Measurements from ENCODE around the gene CCDC90B. TPM values are rescaled to one million over a fixed set of nuclear protein-coding genes. Genes with fewer than 3 reads are reported as not detected.

The CCDC90B gene
- total RNA-seq, 2 donors from 2014 or later, result 64.2 to 105 TPM

DNA sequence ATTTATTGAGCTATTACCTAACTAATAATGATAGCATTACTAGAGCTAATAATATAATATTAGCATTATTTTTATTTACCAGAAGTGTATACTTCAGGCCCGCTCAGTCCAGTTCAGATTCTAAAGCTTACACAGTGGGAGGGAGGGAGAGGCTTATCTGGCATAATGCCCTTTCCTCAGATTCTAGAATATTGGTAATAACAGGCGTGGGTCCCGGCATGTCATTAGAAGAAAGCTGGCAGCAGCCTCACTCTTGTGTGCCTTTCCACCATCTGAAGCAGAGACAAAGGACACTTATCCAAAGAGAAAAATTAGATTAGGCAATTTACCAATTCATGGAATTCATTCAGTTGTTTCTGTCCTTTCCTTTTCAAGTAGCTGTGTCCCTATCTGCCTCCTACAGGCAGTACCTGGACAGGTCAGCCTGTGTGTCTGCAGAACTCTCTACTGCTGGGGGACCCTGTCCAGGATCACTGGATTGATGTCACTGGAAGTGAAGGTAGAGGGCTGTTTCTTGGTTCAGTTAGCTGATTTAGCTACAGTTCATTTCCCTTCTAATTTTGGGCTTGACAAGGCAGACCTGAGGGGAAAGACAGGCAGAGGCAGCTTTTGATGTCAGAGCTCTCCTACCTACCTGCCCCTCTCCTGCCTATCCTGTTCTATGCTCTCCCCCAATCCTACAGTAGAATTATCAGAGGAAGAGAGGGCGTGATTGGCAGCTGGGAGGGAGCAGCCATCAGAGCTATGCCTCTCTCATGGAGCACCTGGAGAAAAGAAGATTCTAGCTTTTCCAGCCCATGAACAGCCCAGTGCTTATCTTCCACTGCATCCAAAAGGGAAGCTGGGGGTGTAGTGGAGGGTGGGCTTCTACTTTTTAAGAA lies 20.3 kb upstream of the CCDC90B start:
- H3K36me3 ChIP-seq (ENCODE audit: control insufficient read depth, insufficient read depth, low read length), result no peaks in the 10 kb centered on the region
- peaks cover 8% of the 10 kb centered on the region for H3K4me1 Mint-ChIP-seq
- no peak overlapping the region for H3K27ac Mint-ChIP-seq
- peaks cover 21% of the 10 kb centered on the region for H3K9me3 ChIP-seq (ENCODE audit: control insufficient read depth, low read length)
- H3K27ac ChIP-seq (ENCODE audit: low read depth, low read length), result no peak overlapping the region
- no peak overlapping the region for H3K4me3 ChIP-seq (ENCODE audit: low read length)
- H3K4me1 ChIP-seq (ENCODE audit: control insufficient read depth, insufficient read depth, low read length), result no peaks in the 10 kb centered on the region
- 88 to 100% methylated on average over 2 to 4 of the region's 4 CpGs for WGBS, 2 experiments (ENCODE audit: insufficient coverage in 1 of 2, insufficient read length in 1 of 2)
- DNase-seq, result no peak
- no peak overlapping the region for H3K4me3 Mint-ChIP-seq
- peak; percentile 62 for TF ChIP-seq CTCF (conservative IDR thresholded peaks at IDR 0.05)
- H3K36me3 Mint-ChIP-seq (ENCODE audit: low read depth), result no peaks in the 10 kb centered on the region
- H3K27me3 ChIP-seq (ENCODE audit: control insufficient read depth, insufficient read depth, low read length, poor library complexity, severe bottlenecking), result no peaks in the 10 kb centered on the region
- no peak overlapping the region for H3K9ac ChIP-seq (ENCODE audit: extremely low read depth, low read length, poor library complexity, severe bottlenecking)
- H3K27me3 Mint-ChIP-seq (ENCODE audit: insufficient read depth), result no peaks in the 10 kb centered on the region
- H3K9me3 Mint-ChIP-seq, result peaks cover 13% of the 10 kb centered on the region

GRCh38 chr11:83303316-83303715 lies 17.1 kb upstream of the CCDC90B start:
- H3K36me3 Mint-ChIP-seq (ENCODE audit: low read depth), result no peaks in the 10 kb centered on the region
- Histone ChIP-seq H3K4me3 (ENCODE audit: low read length) (no peak overlapping the region), H3K9me3 (ENCODE audit: control insufficient read depth, low read length) (no peaks in the 10 kb centered on the region), H3K9ac (ENCODE audit: extremely low read depth, low read length, poor library complexity, severe bottlenecking) (no peak overlapping the region), H3K4me1 (ENCODE audit: control insufficient read depth, insufficient read depth, low read length) (no peaks in the 10 kb centered on the region), H3K27ac (ENCODE audit: low read depth, low read length) (no peak overlapping the region), H3K36me3 (ENCODE audit: control insufficient read depth, insufficient read depth, low read length) (no peaks in the 10 kb centered on the region), H3K27me3 (ENCODE audit: control insufficient read depth, insufficient read depth, low read length, poor library complexity, severe bottlenecking) (no peaks in the 10 kb centered on the region)
- H3K9me3 Mint-ChIP-seq, result no peaks in the 10 kb centered on the region
- 89 to 100% methylated on average over 1 to 4 of the region's 4 CpGs for WGBS, 2 experiments (ENCODE audit: insufficient coverage in 1 of 2, insufficient read length in 1 of 2)
- H3K4me3 Mint-ChIP-seq, result no peak overlapping the region
- no peak overlapping the region for H3K27ac Mint-ChIP-seq
- no peaks in the 10 kb centered on the region for H3K27me3 Mint-ChIP-seq (ENCODE audit: insufficient read depth)
- TF ChIP-seq CTCF (conservative IDR thresholded peaks at IDR 0.05), result no peak
- no peak for DNase-seq
- no peaks in the 10 kb centered on the region for H3K4me1 Mint-ChIP-seq

- no peaks in the 10 kb centered on the region for H3K4me1 Mint-ChIP-seq
- H3K27me3 Mint-ChIP-seq (ENCODE audit: insufficient read depth), result no peaks in the 10 kb centered on the region
- Histone ChIP-seq H3K4me3 (ENCODE audit: low read length) (no peak overlapping the region), H3K9me3 (ENCODE audit: control insufficient read depth, low read length) (no peaks in the 10 kb centered on the region), H3K27ac (ENCODE audit: low read depth, low read length) (no peak overlapping the region), H3K36me3 (ENCODE audit: control insufficient read depth, insufficient read depth, low read length) (no peaks in the 10 kb centered on the region), H3K4me1 (ENCODE audit: control insufficient read depth, insufficient read depth, low read length) (no peaks in the 10 kb centered on the region), H3K27me3 (ENCODE audit: control insufficient read depth, insufficient read depth, low read length, poor library complexity, severe bottlenecking) (peaks cover 7% of the 10 kb centered on the region), H3K9ac (ENCODE audit: extremely low read depth, low read length, poor library complexity, severe bottlenecking) (no peak overlapping the region)
- H3K36me3 Mint-ChIP-seq (ENCODE audit: low read depth), result no peaks in the 10 kb centered on the region
- DNase-seq, result no peak
- no peak overlapping the region for H3K4me3 Mint-ChIP-seq
- 95 to 100% methylated on average over 1 to 3 of the region's 3 CpGs for WGBS, 2 experiments (ENCODE audit: insufficient coverage in 1 of 2, insufficient read length in 1 of 2)
- TF ChIP-seq CTCF (conservative IDR thresholded peaks at IDR 0.05), result no peak
- H3K27ac Mint-ChIP-seq, result no peak overlapping the region
- H3K9me3 Mint-ChIP-seq, result no peaks in the 10 kb centered on the region
Observed at GRCh38 chr11:83302151-83302550, 16.0 kb upstream of the CCDC90B start.

Data from endodermal cell (in vitro differentiated cells).